Ramos (cell line): ENCODE results near the gene SLC44A1.
"Not testable (repeated sequence)": the region's sequence is repeated elsewhere in the genome, so short reads cannot be mapped to it uniquely, and the experiment has no call there.

Source experiments
- in situ Hi-C: fragments of 300-500 bp; cut with MboI; formaldehyde crosslinking; loops from one replicate; pipeline ENCODE4 v1.14.3; 2022; ENCODE audit warnings: low sequenced_read_pairs; ENCODE audit not compliant: unreplicated experiment

SLC44A1 gene

DNA sequence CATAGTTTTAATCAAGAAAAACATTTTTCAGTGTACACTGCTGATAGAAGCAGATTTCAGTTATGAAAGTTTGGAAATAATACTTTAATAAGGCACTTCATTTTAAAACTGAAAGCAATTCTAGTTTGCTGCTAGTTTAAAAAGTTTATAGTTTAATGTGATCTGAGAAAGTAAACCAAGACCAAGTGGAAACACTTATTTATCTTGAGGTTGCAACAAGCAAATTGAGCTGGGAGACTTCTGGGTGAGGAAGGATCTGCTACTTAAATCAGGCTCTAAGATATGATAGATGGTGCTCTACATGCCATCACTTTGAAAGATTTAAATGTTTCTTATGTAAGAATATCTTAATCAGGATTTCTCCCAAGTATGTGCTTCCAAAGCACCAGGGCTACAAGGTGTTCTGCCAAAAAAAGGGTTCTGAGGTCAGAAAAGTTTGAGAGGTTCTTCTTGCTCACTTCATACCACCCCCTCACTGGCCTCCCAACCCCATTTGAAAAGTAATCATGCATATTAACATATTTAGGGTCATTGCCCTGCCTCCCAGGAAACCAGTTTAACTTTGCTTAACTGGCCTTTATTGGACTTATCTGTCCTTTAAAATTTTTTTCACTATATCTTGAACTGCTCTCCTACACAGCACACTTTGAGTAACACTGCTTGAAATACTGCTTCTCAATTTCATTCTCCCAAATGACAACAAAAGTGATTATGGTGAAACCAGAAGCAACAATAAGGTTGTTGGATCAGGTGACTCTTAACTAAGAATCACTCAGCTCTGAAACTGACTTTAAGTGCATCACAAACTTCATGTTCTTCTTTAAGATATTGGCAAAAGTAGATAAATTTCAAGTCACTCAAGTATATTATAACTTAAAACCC, 15.5 kb downstream of the SLC44A1 start:
- in situ Hi-C loops, result loop anchor here (10.0 kb wide), 2 partner anchors 95 to 495 kb away; partner anchors contain the start of gene NIPSNAP3B

DNA sequence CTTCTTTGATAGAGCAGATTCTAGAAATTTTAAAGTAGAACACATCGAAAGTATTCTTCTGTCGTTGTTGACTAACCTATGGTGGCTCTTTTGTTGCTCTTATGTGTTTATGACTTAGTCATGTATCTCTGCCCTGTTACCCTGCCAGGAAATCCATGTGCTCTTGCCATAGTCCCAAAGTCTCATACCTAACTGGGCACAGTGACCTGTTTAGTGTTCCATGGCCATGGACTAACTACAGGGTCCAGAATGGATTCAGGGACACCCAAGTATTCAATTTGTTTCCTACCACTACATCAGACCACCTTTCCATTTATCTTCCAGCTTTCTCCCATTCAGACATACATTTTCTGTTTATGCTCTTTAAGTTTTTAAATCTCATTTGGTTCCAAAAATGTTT, 18.0 kb downstream of the SLC44A1 start:
- in situ Hi-C loops, result no loop called here

DNA sequence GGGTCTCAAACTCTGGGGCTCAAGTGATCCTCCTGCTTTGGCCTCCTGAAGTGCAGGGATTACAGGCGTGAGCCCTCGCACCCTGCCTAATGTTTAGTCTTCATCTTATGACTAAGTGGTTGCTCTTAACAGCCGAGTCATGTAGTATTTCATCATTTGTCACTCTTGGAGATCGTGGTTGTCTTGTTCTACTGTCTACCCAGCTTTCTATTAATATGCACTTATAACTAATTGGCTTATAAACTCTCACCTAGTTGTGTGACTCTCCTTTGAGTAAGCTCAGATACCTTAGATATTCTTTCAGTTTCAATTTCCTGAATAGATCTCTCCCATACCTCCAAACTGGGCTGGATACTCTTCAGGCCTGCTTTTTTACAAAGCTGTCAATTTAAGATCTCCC, 19.9 kb downstream of the SLC44A1 start:
- in situ Hi-C loops, result no loop called here

DNA sequence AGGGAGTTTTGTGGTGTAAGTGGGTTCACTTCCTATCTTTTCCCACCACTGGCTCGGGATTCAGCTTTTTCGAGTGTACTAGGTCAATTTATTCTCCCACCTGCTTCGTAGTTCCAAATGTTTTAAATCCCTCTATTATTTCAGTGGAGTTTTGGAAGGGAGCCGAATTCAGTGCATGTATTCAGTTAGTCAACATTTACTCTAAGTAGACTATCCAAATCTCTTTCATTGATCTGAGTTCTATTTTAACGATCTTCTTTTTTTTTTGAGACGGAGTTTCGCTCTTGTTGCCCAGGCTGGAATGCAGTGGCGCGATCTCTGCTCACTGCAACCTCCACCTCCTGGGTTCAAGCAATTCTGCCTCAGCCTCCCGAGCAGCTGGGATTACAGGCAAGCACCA, 23.8 kb downstream of the SLC44A1 start:
- in situ Hi-C loops, result not testable (repeated sequence)

DNA sequence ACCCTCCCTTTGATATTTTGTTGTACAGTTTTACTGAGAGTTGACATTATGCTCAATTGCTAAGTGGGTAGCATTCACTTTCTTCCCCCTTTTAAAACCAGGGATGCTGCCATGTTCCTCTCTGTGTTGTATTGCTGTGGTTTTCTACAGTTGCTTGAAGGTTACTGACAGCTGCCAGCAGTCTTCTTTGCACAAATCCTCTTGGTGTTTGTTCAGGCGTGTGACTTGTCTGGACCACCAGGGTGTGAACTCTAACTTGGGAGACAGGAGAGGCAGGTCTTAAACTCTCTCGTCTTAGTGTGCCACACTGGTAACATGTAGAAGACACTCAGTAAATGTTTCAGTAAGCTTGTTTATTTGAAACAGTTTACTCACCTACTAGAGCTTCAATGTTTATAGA, 25.1 kb downstream of the SLC44A1 start:
- in situ Hi-C loops, result no loop called here

DNA sequence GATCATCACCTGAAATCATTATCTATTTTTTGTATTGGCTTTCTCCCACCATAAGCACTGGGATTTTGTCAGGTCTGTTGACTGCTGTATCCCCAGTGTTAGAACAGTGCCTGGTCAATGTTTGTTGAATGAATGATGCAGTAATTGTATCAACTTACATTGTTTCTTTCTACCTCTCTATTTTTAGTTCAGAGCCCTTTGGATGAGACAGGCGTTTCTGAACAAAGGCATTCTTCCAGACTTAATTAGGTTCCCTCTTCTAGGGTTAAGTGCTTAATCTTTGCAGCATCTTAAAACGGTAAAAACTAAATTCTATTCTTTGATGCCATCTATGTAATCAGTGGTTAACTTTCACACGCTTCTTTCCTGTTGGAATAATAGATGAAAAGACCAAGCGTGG, 26.3 kb downstream of the SLC44A1 start:
- in situ Hi-C loops, result no loop called here

DNA sequence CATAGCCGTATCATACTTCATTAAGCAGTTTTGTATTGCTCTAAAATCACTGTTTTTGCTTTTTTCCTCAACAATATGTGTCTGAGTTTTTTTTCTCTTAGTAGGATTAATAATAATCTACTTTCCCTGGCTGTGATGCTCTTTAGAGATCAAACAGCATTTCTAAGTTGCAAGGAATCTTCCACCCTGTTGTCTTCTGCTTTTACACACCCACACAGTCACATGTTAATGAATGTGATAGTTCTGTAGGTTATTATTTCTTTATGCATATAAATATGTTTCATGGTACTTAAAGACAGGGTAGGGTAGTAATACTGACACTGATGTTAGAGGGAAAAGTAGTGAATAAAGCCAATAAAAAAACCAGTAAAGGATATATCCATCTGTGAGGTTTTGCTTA, 29.3 kb downstream of the SLC44A1 start:
- in situ Hi-C loops, result no loop called here

DNA sequence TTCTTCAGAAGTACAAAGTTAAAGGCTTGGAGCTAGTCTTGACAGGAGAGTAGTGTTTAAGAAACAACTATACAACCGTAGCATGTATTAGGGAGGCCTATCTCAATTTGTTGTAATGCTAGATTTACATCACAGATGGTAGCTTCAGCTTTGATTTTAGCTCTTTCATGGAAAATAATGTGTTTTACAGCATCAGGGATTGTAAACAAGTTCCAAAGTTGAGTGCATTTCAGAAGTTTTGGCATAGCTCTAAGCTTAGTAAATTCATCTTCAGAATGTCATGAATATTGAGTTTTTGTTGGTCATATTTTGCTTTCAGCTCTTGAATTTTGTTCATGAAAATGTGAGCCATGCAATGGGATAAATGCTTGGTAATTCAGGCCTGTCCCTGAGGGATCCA, 30.7 kb downstream of the SLC44A1 start:
- in situ Hi-C loops, result no loop called here

DNA sequence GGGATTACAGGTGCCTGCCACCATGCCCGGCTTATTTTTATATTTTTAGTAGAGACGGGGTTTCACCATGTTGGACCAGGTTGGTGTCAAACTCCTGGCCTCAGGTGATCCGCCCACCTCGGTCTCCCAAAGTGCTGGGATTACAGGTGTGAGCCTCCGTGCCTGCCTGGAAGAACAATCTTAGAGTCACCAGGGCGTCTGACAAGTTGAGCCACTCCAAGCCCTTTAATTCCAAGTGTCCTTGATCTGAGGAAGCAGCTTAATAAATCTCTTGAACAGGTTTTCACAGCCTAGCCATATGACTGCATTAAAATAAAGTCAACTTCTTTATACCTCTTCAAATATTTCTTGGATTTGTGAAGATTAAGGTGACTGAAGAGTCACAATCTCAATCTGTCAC, 31.5 kb downstream of the SLC44A1 start:
- in situ Hi-C loops, result no loop called here

DNA sequence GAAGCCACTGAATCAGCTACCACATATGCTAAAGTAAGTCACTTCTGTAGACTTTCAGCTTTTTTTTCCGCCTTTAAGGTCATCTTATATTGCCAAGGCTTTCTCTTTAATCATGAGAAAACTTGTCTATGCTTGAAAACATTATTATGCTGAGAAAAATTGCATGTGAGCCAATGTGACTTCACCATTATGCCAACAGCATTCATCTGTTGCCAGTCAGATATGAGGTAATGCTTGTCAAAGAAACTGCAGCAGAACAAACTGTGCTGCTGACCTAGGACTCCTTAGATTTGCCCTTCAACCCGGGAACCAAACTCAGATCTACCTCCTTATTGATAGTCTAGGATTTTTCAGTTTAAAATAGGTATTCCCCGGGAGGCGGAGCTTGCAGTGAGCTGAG, 34.3 kb downstream of the SLC44A1 start:
- in situ Hi-C loops, result no loop called here

DNA sequence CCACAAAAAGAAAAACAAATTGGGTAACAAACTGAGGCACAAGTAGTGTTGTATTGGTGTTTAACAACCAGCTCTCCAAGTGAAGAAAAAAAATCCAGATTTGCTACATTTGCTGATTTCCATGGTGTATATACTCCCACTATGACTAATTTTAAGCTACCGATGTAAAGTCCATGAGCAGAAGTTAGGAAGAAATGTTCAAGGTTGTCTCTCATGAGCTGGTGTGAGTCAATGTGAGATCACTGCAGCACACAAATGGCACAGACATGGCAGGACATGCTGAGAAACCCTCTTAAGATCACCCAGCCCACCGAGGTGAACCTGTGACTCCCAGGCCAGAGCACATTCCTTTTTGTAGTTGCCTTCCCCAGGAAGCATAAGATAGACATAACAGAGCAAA, 36.2 kb downstream of the SLC44A1 start:
- in situ Hi-C loops, result no loop called here

DNA sequence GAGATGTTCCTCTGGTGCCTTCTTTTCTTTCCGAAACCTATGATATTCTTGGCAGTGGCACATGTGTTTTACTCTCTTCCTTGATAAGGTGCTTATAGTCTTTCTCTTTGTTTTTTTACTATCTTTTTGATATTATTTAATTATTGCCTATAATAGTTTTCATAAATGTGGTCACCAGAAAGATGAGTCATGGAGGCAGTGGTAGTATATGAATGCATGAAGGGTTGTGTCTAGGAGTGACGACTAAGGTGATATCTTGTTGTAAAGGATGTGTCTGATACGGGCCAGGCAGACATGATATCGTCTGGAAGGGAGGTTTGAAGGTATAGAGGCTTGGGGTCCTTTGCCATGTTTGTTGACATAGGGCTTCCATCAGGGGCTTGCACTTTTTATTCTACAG, 36.8 kb downstream of the SLC44A1 start:
- in situ Hi-C loops, result no loop called here

DNA sequence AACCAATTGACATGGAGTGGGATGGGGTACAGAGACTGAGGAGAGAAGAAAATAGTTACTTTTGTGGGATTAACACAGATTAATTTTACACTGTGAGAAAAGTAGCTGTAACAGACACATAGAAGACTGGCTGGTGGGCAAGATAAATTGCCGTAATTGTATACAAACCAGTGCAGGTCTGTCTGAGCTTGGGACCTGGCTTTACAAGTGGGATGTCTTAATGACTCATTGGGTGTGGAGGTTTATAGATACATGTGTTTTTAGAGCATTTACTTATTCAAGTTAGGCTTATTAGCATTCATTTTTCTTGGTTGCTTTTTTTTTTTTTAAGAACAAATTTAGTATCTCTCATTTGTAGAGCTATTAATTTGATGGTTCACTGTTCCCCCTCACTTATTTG, 37.5 kb downstream of the SLC44A1 start:
- in situ Hi-C loops, result no loop called here

DNA sequence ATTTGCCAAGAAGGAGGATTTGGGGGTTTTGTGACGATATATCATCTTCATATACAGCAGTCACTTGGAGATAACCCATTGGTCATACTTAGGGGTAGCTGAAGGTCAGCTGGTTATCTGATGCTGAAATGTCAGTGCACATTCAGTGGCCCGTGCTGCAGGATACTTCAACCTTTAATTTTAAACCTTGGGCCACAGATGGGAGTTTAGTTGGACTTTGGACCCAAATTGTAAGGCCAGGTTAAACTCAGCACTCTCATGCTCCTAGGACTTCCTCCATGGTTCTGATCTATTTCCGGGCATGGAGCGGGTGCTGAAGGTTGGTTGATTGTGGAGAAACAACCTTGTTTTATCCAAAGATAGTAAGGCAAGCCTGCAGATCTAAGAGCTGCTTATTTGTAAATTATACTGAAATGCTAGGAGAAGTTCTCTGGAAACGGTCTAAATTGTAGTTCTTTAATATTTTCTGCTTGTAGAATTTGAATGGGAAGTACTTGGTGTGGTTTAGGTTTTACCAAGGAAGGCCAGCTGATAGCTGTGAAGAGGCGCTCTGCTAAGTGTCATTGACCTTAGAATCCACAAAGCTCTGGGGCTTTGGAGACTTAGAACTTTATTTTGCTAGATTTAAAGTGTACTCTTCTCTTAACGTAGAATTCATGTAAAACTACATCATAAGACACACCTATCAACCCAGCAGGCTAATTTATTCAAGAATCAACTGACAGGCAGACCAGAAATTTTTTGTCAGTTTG, 38.6 kb downstream of the SLC44A1 start:
- in situ Hi-C loops, result no loop called here

DNA sequence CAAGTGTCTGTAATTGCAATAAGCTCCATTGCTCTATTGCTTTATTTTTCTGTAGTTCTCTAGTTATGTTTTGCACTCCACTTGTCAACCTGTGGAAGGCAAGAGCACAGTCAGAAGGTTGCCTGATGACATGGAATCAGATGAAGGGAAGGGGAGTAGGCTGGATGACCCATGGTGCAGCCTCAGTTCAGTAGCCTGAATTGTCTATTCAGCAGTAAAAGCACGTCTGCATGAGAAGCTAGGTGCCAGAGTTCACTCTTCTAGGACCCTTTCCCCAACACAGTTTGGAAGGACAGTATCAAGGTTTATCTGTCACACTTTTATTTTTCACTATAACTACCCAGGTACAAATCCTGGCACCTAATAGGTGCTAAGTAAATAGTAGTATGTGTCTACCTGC, 39.3 kb downstream of the SLC44A1 start:
- in situ Hi-C loops, result no loop called here

DNA sequence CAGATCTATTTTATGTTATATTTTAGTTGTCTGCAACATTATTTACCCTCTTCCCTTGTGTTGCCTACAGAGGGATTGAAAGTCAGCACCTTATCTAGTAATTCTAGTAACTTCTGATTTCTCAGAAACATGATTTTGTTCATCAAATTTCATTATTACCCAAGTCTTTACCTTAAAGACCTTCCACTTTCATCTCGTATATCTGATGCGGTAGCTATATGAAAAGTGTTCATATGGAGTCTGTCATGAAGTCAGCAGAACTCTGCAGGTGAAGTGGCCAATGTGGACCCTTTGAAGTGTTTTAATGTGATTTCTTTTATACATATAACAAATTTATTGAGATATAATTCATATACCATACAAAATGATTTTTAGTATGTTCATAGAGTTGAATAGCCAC, 40.0 kb downstream of the SLC44A1 start:
- in situ Hi-C loops, result no loop called here

DNA sequence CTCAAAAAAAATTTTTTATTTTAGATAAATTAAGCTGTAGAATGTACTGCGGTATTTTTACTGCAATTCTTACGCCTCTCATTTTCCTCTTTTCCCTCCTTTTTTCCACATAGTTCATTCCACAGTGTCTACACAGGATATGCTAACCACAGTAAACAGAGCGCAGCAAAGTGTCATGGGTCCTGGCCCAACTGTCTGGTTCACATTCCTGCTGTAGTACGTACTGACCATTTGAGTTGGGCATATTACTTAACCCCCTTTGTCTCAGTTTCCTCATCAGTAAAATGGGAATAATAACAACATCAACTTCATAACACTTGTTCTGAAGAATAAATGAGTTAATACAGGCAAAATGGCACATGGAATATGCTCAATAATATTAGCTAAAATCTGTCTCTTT, 41.6 kb downstream of the SLC44A1 start:
- in situ Hi-C loops, result no loop called here

DNA sequence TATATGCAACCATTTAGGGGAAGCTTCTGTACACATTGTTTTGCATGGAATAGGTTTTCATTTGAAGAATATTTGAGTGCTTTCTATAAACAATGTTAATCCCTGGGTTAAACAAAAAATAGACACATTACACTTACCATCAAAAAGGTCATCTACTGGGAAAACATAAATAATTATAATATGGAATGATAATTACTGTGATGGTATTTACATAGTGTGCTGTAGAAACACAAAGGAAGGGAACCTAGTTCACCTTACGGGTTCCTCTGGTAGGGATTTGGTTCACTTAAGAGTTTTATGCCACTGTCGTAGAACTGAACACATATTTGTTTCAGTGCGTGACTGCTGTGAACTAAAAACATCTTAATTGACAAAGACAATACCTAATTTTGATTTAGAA, 44.9 kb downstream of the SLC44A1 start:
- in situ Hi-C loops, result no loop called here

DNA sequence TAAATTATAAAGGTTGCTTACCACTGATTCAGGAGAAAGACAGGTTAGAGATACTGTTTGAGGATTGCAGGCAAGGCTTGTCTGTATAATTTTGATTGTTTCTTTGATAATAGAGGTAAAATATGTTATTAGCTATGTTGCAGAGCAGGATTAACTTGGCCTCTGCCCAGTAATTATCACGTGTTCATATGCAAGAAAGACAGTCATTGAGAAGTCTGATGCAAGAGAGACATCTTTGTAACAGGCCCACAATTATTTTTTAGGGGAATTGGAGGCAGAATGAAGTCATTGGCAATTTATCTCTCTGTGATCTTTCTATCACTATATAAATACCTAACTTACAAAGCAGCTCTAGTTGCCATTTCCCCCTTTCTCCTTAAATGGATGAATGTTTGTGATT, 46.0 kb downstream of the SLC44A1 start:
- in situ Hi-C loops, result no loop called here

DNA sequence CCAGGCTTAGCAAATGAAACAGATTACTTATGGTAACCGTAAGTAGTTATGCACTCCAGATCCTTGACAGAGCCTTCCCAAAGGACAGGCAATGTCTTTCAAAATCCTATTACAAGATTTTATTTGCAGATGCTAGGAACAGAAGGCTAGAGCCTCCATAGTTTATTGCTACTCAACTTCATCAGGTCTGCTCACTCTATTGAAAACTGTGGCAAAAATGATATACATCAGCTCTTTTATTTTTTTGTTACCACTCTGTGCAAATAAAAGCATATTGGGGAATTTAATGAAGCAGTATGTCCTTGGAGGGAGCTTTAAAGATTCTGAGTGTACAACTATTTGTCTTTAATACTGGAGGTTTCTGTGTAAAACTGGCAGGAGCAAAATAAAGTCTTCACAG, 46.5 kb downstream of the SLC44A1 start:
- in situ Hi-C loops, result no loop called here

DNA sequence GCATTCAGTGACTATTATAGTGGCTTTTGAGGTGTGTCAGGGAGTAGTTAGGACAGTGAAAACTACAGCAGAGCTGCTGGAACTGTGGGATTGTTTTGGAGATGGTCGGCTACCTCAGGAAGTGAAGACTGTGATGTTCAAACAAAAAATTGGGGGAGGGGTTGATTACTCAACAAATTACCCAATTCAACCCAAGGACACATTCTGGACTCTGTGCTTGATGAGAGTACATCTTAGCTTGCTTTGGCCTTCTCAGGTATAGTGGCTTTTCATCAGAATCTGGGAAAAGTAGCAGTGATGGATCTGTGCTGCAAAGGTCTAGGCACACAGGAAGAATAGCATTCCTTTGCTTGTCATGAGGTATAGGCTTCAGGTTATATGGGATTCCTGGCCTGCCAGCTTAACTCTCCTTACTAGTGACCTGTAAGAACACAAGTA, 47.0 kb downstream of the SLC44A1 start:
- in situ Hi-C loops, result no loop called here

DNA sequence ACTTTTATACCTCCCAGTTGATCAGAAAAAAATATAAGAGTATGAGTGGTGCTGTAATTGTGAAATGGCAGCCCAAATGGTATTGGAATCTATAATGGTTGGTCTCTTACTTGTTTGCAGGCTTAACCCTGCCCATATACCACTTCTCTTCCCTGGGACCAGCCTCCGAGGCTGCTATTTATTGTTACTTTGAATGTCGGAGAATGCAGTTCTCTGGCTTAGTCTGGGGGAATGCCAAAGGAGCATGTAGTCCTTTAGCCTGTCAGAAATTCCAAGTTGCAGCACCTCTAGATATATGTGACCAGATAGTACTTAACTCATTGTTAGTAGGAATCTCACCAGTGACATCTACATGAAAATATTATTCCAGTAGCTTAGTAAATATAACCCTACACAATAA, 47.5 kb downstream of the SLC44A1 start:
- in situ Hi-C loops, result no loop called here
